Sigmoid colon (tissue), 4 donors: ENCODE data around the gene MYL5.

Experiments
- EP300 ChIP-seq, 4 donors: sonication (generic); formaldehyde crosslinking; IDR thresholded peaks; one replicate each; pipeline ENCODE4 v1.6.1; 2017; ENCODE audit warnings: antibody characterized with exemption in 4 of 4
- POLR2A ChIP-seq, 2 donors: fragments of 450-650 bp; IDR thresholded peaks; one replicate each; pipeline ENCODE4 v1.6.1; 2016; ENCODE audit warnings: antibody characterized with exemption in 2 of 2, mild to moderate bottlenecking in 2 of 2, moderate library complexity in 2 of 2
- TF ChIP-seq, protein P1 (sequence below), 4 experiments: fragments of 450-650 bp in 3 of 4; fragments of 200-600 bp in 1 of 4; IDR thresholded peaks; one replicate each; pipeline ENCODE4 v1.5.1; 2016 to 2019; ENCODE audit warnings: antibody characterized with exemption in 4 of 4, mild to moderate bottlenecking in 3 of 4, moderate library complexity in 2 of 4

DNA sequence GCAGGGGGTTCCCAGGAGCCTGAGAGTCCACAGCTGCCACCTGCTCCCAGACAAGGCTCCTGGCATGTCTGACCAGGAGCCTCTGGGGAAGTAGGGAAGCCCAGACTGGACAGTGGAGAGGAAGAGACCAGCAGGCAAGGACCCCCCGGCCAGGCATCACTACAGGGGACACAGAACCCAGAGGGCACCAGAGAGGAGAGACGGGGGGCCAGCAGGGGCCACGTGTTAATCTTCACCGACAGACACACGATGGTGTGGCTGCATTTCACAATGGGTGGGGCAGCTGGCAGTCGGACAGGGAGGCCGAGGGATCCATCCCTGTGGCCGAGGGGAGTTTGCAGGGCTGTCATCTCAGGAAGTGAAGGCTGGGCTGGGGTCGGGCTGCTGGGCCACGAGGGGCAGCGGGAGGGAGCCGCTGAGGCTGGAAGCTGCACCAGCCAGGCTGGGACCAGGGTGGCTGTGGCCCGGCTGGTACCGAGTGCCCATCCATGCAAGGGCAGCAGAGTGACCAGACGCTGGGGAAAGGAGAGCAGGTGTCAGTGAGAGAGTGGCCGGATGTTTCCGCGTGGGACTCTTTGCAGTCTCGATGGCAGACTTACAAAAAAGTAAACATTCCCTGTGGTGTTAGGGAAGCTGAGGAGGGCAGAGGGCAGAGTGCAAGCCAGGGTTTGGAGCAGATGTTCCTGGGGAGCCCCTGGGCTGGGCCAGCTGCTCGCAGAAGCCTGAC is 44.3 kb upstream of the MYL5 start:
- TF ChIP-seq, protein P1, sequence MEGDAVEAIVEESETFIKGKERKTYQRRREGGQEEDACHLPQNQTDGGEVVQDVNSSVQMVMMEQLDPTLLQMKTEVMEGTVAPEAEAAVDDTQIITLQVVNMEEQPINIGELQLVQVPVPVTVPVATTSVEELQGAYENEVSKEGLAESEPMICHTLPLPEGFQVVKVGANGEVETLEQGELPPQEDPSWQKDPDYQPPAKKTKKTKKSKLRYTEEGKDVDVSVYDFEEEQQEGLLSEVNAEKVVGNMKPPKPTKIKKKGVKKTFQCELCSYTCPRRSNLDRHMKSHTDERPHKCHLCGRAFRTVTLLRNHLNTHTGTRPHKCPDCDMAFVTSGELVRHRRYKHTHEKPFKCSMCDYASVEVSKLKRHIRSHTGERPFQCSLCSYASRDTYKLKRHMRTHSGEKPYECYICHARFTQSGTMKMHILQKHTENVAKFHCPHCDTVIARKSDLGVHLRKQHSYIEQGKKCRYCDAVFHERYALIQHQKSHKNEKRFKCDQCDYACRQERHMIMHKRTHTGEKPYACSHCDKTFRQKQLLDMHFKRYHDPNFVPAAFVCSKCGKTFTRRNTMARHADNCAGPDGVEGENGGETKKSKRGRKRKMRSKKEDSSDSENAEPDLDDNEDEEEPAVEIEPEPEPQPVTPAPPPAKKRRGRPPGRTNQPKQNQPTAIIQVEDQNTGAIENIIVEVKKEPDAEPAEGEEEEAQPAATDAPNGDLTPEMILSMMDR (IDR thresholded peaks at IDR 0.05): no peak
- no peak for TF ChIP-seq POLR2A (IDR thresholded peaks at IDR 0.05)
- TF ChIP-seq EP300 (IDR thresholded peaks at IDR 0.05): no peak
